Measurements from ENCODE around the gene ESCO1.
"Not testable (repeated sequence)": the region's sequence is repeated elsewhere in the genome, so short reads cannot be mapped to it uniquely, and the experiment has no call there.

Gene ESCO1

DNA sequence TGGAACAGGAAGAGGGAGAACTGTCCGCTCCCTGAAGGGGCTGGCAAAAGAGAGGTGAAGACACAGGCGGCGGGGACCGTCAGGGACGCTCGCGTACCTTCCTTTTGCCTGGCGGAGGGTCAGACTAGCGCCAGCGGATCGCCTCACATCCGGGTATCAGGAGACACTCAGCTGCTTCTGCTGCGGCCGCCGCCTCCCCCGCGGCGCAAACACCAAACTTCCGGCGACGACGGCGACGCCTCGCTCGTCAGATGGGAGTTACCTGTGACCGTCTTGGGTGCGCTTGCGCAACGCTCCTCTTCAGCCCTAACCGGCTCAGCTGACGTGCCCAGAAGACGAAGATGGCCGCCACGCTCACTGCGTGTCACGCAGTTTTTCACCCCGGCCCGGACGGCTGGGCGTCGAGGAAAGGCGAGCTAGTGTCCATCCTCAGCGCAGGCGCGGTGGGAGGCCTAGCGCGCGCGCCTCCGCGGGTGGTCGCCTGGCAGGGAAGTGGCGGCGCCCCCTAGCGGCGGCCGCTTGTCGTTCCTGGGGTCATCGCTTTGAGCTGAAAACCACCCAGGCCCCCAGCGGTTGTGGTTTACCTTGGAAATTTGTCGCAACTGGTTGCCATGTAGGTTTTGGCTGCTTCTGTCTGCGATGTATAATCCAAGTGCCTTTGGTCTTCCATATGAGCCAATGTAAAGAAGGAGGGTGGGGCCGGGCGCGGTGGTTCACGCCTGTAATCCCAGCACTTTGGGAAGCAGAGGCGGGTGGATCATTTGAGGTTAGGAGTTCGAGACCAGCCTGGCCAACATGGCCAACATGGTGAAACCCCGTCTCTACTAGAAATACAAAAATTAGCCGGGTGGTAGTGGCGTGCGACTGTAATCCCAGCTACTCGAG lies at the start of gene ESCO1:
Gene ESCO1 (minus strand): TSS at position 179 of the 885 bp plus-strand sequence. CDS start 25,861 bp downstream, outside the sequence.
- no peaks in the 10 kb centered on the region for H3K36me3 ChIP-seq (ENCODE audit: control insufficient read depth in 2 of 2, insufficient read depth in 2 of 2, low read length in 2 of 2)
- H3K4me1 ChIP-seq (ENCODE audit: control insufficient read depth, insufficient read depth, low read length), result peaks cover 4% of the 10 kb centered on the region
- peak within 1 kb of the TSS; percentile 94 for H3K27ac ChIP-seq (ENCODE audit: low read length)
- no peaks in the 10 kb centered on the region for H3K27me3 ChIP-seq (ENCODE audit: control insufficient read depth in 1 of 2, insufficient read depth in 2 of 2, low read length in 2 of 2)
- no peaks in the 10 kb centered on the region for H3K9me3 ChIP-seq (ENCODE audit: control insufficient read depth in 2 of 2, low read length in 2 of 2)
- peak within 1 kb of the TSS; percentile 99 for H3K4me3 ChIP-seq (ENCODE audit: low read length in 2 of 2)
- H3K9ac ChIP-seq (ENCODE audit: low read length in 2 of 2), result peak within 1 kb of the TSS; percentile 96 to 99

DNA sequence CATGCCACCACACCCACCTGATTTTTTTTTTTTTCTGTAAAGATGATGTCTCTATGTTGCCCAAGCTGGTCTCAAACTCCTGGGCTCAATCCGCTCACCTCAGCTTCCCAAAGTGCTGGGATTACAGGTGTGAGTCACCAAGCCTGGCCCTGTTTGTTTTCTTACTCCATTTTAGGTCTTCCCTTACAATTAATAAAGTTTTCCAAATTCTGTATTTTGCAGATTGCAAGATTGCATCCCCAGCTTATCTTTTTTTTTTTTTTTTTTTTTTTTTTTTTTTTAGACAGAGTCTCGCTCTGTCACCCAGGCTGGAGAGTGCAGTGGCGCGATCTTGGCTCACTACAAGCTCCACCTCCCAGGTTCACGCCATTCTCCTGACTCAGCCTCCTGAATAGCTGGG lies 39.9 kb upstream of the ESCO1 start:
- not testable (repeated sequence) for H3K4me3 ChIP-seq (ENCODE audit: low read length in 2 of 2); H3K9ac ChIP-seq (ENCODE audit: low read length in 2 of 2); H3K27me3 ChIP-seq (ENCODE audit: control insufficient read depth in 1 of 2, insufficient read depth in 2 of 2, low read length in 2 of 2); H3K27ac ChIP-seq (ENCODE audit: low read length); H3K9me3 ChIP-seq (ENCODE audit: control insufficient read depth in 2 of 2, low read length in 2 of 2); H3K4me1 ChIP-seq (ENCODE audit: control insufficient read depth, insufficient read depth, low read length); H3K36me3 ChIP-seq (ENCODE audit: control insufficient read depth in 2 of 2, insufficient read depth in 2 of 2, low read length in 2 of 2)

DNA sequence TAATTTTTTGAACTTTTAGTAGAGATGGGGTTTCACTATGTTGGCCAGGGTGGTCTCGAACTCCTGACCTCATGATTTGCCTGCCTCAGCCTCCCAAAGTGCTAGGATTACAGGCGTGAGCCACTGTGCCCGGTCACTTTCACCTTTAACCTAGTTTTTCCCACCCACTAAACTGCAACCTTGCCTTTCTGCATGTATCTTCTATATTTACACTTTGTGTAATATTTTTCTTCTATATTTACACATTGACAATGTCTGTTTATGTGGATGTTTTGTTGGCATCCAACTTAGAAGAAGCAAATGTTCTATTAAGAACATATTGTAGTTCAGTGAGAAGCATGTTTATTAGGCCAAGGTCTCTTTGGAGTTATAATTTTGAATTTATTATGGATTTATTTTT lies 38.3 kb upstream of the ESCO1 start:
- Histone ChIP-seq H3K9me3 (ENCODE audit: control insufficient read depth in 2 of 2, low read length in 2 of 2) (no peaks in the 10 kb centered on the region), H3K27me3 (ENCODE audit: control insufficient read depth in 1 of 2, insufficient read depth in 2 of 2, low read length in 2 of 2) (no peaks in the 10 kb centered on the region), H3K36me3 (ENCODE audit: control insufficient read depth in 2 of 2, insufficient read depth in 2 of 2, low read length in 2 of 2) (peaks cover 0 to 4% of the 10 kb centered on the region in 2 donors), H3K4me3 (ENCODE audit: low read length in 2 of 2) (no peak overlapping the region), H3K4me1 (ENCODE audit: control insufficient read depth, insufficient read depth, low read length) (no peaks in the 10 kb centered on the region), H3K27ac (ENCODE audit: low read length) (no peak overlapping the region), H3K9ac (ENCODE audit: low read length in 2 of 2) (no peak overlapping the region)

- Histone ChIP-seq H3K4me3 (ENCODE audit: low read length in 2 of 2) (no peak overlapping the region), H3K27me3 (ENCODE audit: control insufficient read depth in 1 of 2, insufficient read depth in 2 of 2, low read length in 2 of 2) (no peaks in the 10 kb centered on the region), H3K4me1 (ENCODE audit: control insufficient read depth, insufficient read depth, low read length) (no peaks in the 10 kb centered on the region), H3K27ac (ENCODE audit: low read length) (no peak overlapping the region), H3K36me3 (ENCODE audit: control insufficient read depth in 2 of 2, insufficient read depth in 2 of 2, low read length in 2 of 2) (peaks cover 2 to 5% of the 10 kb centered on the region in 2 donors), H3K9me3 (ENCODE audit: control insufficient read depth in 2 of 2, low read length in 2 of 2) (no peaks in the 10 kb centered on the region), H3K9ac (ENCODE audit: low read length in 2 of 2) (no peak overlapping the region)
Observed at GRCh38 chr18:21636769-21637168, 36.3 kb upstream of the ESCO1 start.

DNA sequence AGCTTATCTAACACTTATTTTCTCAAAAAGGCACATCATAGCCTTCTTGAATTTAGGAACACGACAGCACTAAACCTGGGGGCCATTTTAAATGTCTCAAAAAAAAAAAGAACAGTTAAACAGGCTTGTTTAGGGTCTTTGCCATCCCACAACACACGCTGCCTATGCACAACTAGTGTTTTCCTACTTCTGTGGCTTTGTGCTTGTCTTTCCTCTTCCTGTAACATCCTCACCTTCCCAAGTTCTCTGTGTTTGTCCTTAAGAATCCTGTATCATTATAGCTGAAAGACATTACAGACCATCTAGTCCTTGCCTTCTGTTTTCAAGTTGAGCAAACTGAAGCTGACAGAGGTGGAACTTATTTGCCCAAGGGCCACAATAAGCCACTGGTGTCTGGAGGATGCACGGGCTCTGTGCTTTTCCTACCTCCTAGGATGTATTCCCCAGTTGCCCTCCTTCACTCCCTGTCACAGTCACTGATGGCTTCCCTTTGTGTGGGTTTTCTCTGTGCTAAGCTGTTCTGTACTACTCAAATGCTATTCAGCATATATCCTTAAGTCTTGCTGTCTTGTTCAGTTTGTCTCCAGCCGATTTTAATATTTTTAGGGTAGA lies 34.2 kb upstream of the ESCO1 start:
- Histone ChIP-seq H3K9ac (ENCODE audit: low read length in 2 of 2) (no peak overlapping the region), H3K9me3 (ENCODE audit: control insufficient read depth in 2 of 2, low read length in 2 of 2) (no peaks in the 10 kb centered on the region), H3K4me1 (ENCODE audit: control insufficient read depth, insufficient read depth, low read length) (no peaks in the 10 kb centered on the region), H3K27me3 (ENCODE audit: control insufficient read depth in 1 of 2, insufficient read depth in 2 of 2, low read length in 2 of 2) (no peaks in the 10 kb centered on the region), H3K27ac (ENCODE audit: low read length) (no peak overlapping the region), H3K4me3 (ENCODE audit: low read length in 2 of 2) (no peak overlapping the region), H3K36me3 (ENCODE audit: control insufficient read depth in 2 of 2, insufficient read depth in 2 of 2, low read length in 2 of 2) (peaks cover 6 to 11% of the 10 kb centered on the region in 2 donors)

GRCh38 chr18:21632393-21632792 lies 31.9 kb upstream of the ESCO1 start:
- Histone ChIP-seq H3K36me3 (ENCODE audit: control insufficient read depth in 2 of 2, insufficient read depth in 2 of 2, low read length in 2 of 2) (peaks cover 6 to 15% of the 10 kb centered on the region in 2 donors), H3K9ac (ENCODE audit: low read length in 2 of 2) (no peak overlapping the region), H3K9me3 (ENCODE audit: control insufficient read depth in 2 of 2, low read length in 2 of 2) (no peaks in the 10 kb centered on the region), H3K4me1 (ENCODE audit: control insufficient read depth, insufficient read depth, low read length) (no peaks in the 10 kb centered on the region), H3K4me3 (ENCODE audit: low read length in 2 of 2) (no peak overlapping the region), H3K27me3 (ENCODE audit: control insufficient read depth in 1 of 2, insufficient read depth in 2 of 2, low read length in 2 of 2) (no peaks in the 10 kb centered on the region), H3K27ac (ENCODE audit: low read length) (no peak overlapping the region)

DNA sequence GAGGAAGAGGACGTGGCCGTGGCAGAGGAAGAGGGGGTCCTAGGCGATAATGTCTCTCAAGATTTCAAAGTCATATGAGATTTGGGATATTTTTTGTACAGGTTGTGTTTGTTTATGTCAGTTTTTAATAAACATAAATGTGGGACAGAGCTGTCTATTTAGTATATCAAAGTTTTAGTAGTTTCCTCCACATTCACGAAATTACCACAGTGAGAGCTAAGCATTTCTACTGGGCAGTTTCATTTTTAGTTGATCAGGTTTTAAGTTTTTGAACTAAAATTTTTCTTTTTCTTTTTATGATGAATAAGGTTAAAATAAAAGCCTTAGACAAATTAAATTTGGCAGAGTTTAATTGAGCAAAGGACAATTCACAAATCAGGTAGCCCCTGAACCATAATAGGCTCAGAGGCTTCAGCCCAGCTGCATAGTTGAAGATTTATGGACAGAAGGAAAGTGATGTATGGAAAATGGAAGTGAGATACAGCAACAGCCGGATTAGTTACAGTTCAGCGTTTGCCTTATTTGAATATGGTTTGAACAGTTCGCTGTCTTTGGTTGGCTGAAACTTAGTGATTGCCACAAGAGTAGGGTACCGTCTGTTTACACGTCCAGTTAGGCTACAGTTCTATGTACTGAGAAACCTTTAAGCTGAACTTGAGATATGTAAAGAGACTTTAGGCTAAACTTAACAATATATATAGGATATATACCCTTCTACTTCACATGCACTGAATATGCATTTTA lies 28.8 kb upstream of the ESCO1 start:
- Histone ChIP-seq H3K4me1 (ENCODE audit: control insufficient read depth, insufficient read depth, low read length) (no peaks in the 10 kb centered on the region), H3K27ac (ENCODE audit: low read length) (no peak overlapping the region), H3K9me3 (ENCODE audit: control insufficient read depth in 2 of 2, low read length in 2 of 2) (no peaks in the 10 kb centered on the region), H3K4me3 (ENCODE audit: low read length in 2 of 2) (no peak overlapping the region), H3K9ac (ENCODE audit: low read length in 2 of 2) (no peak overlapping the region), H3K36me3 (ENCODE audit: control insufficient read depth in 2 of 2, insufficient read depth in 2 of 2, low read length in 2 of 2) (peaks cover 7 to 21% of the 10 kb centered on the region in 2 donors), H3K27me3 (ENCODE audit: control insufficient read depth in 1 of 2, insufficient read depth in 2 of 2, low read length in 2 of 2) (no peaks in the 10 kb centered on the region)

DNA sequence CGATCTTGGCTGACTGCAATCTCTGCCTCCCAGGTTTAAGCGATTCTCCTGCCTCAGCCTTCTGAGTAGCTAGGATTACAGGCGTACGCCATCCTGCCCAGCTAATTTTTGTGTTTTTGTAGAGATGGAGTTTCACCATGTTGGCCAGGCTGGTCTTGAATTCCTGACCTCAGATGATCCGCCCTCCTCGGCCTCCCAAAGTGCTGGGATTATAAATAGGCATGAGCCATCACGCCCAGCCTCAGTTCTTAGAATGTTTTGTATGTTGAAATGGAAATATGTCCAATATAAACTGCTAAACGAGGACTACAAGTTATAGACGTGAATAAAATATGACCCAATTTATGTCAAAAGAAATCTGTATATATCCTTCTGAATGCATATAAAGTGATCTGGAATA lies 21.1 kb upstream of the ESCO1 start:
- not testable (repeated sequence) for H3K9me3 ChIP-seq (ENCODE audit: control insufficient read depth in 2 of 2, low read length in 2 of 2); H3K4me3 ChIP-seq (ENCODE audit: low read length in 2 of 2); H3K27ac ChIP-seq (ENCODE audit: low read length); H3K27me3 ChIP-seq (ENCODE audit: control insufficient read depth in 1 of 2, insufficient read depth in 2 of 2, low read length in 2 of 2); H3K4me1 ChIP-seq (ENCODE audit: control insufficient read depth, insufficient read depth, low read length); H3K9ac ChIP-seq (ENCODE audit: low read length in 2 of 2)
- H3K36me3 ChIP-seq (ENCODE audit: control insufficient read depth in 2 of 2, insufficient read depth in 2 of 2, low read length in 2 of 2), result peaks cover 10 to 20% of the 10 kb centered on the region in 2 donors

GRCh38 chr18:21612125-21613039 lies 11.9 kb upstream of the ESCO1 start, which contains the start of gene SNRPD1:
Gene SNRPD1 (plus strand): TSS chr18:21612314. CDS start chr18:21612430, 116 bp downstream.
- H3K27ac ChIP-seq (ENCODE audit: low read length), result peak within 1 kb of the TSS; percentile 67
- H3K27me3 ChIP-seq (ENCODE audit: control insufficient read depth in 1 of 2, insufficient read depth in 2 of 2, low read length in 2 of 2), result no peaks in the 10 kb centered on the region
- peak within 1 kb of the TSS; percentile 85 to 87 for H3K9ac ChIP-seq (ENCODE audit: low read length in 2 of 2)
- peaks cover 10% of the 10 kb centered on the region for H3K4me1 ChIP-seq (ENCODE audit: control insufficient read depth, insufficient read depth, low read length)
- H3K4me3 ChIP-seq (ENCODE audit: low read length in 2 of 2), result peak within 1 kb of the TSS; percentile 81 to 88
- peaks cover 0 to under 1% of the 10 kb centered on the region in 2 donors for H3K36me3 ChIP-seq (ENCODE audit: control insufficient read depth in 2 of 2, insufficient read depth in 2 of 2, low read length in 2 of 2)
- H3K9me3 ChIP-seq (ENCODE audit: control insufficient read depth in 2 of 2, low read length in 2 of 2), result no peaks in the 10 kb centered on the region

Data from stomach smooth muscle (tissue), 2 donors.